Osteoblast (primary cell): ENCODE results near the gene PHOSPHO1. TPM values are rescaled to one million over a fixed set of nuclear protein-coding genes. Genes with fewer than 3 reads are reported as not detected.

Experiments used
- DNase-seq: peaks from one replicate; pipeline ENCODE4 v3.0.0; 2011; ENCODE audit warnings: low spot score, mixed read lengths; ENCODE audit not compliant: insufficient read length; ENCODE audit errors: missing footprints
- H2AFZ ChIP-seq: 2 replicates; pipeline ENCODE4 v1.6.0; 2011; ENCODE audit warnings: mild to moderate bottlenecking, low read length
- H3K27ac ChIP-seq: 2 replicates; pipeline ENCODE4 v1.5.1; 2011; ENCODE audit warnings: mild to moderate bottlenecking, low read depth, low read length, moderate library complexity
- H3K27me3 ChIP-seq: 2 replicates; pipeline ENCODE4 v1.6.0; 2012; ENCODE audit warnings: mild to moderate bottlenecking, control low read depth, inconsistent platforms, low read length, moderate library complexity; ENCODE audit not compliant: insufficient read depth
- H3K36me3 ChIP-seq: 2 replicates; pipeline ENCODE4 v1.5.1; 2011; ENCODE audit warnings: mild to moderate bottlenecking, low read length, control low read depth, moderate library complexity; ENCODE audit not compliant: insufficient read depth
- H3K4me1 ChIP-seq: 2 replicates; pipeline ENCODE4 v1.5.1; 2011; ENCODE audit warnings: mild to moderate bottlenecking, low read length, control low read depth, moderate library complexity; ENCODE audit not compliant: insufficient read depth
- H3K4me2 ChIP-seq: 2 replicates; pipeline ENCODE4 v1.6.0; 2011; ENCODE audit warnings: mild to moderate bottlenecking, low read length; ENCODE audit not compliant: insufficient read depth
- H3K4me3 ChIP-seq: fragments of 200-600 bp; sonication (generic); 3 replicates; pipeline ENCODE4 v1.5.1; 2012; ENCODE audit warnings: mild to moderate bottlenecking, low read length, inconsistent platforms; ENCODE audit not compliant: insufficient read depth
- H3K79me2 ChIP-seq: 2 replicates; pipeline ENCODE4 v1.6.0; 2012; ENCODE audit warnings: mild to moderate bottlenecking, low read length, control low read depth, inconsistent platforms; ENCODE audit not compliant: insufficient read depth
- H3K9me3 ChIP-seq: 2 replicates; pipeline ENCODE4 v1.5.1; 2011; ENCODE audit warnings: low read depth, low read length, control low read depth
- H4K20me1 ChIP-seq: 2 replicates; pipeline ENCODE4 v1.6.0; 2012; ENCODE audit warnings: mild to moderate bottlenecking, low read length, control low read depth; ENCODE audit not compliant: insufficient read depth
- total RNA-seq: library from RNA; depleted of rRNA; stranded (reverse); fragments of >200 nt; gene quantifications from 2 replicates; pipeline ENCODE4 v1.2.3, GENCODE V29; 2012
- TF ChIP-seq, protein P1 (sequence below): IDR thresholded peaks from 2 replicates; pipeline ENCODE4 v1.5.1; 2011; ENCODE audit warnings: mild to moderate bottlenecking, low read depth, low read length, moderate library complexity; ENCODE audit errors: extremely low read depth

PHOSPHO1 gene
- total RNA-seq, 1 donor = 0.36 TPM

DNA sequence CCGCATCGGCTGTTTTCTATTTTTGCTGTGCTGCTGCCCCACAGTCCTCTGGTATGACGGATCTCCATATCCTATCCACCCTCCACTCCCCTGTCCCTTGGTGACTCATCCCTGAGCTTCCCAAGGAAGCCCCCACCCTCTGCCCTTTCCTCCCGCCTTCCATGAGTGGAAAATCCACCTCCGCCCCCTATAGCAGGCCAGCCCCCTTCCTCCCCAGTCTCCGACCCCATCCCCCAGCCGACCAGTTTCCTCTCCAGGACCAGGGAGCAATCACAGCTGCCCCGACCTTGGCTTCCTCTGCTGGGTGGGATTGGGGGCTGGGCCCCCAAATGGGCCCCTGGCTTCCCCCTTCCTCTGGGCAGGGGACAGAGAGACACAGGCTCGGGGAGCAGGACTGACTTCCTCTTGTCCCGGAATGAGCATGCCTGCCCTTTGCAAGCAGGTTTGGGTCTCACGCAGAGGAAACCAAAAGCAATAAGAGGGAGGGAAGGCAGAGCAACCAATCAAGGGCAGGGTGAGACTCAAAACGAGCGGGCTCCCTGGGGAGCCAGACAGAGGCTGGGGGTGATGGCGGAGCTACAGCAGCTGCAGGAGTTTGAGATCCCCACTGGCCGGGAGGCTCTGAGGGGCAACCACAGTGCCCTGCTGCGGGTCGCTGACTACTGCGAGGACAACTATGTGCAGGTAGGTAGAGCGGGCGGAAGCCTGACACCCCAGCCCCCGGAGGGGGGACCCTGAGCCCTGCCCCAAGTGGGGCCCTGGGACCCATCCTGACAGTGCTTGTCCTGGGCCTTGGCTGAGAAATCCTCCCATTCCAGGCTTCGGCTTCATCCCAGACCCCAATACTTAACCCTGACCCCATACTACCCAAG lies 20.2 kb downstream of the PHOSPHO1 start, which contains the start of the genes ABI3 and GNGT2:
Gene ABI3, plus strand, starts transcription at position 550 of the 872 bp plus-strand sequence. Its CDS starts 18 bp downstream, at position 568.
Gene GNGT2, minus strand, starts transcription at position 417 of the 872 bp plus-strand sequence. CDS start 3,152 bp downstream, outside the sequence.
- peaks cover 7% of the 10 kb centered on the region for H3K4me1 ChIP-seq
- H3K9me3 ChIP-seq = no peaks in the 10 kb centered on the region
- H3K79me2 ChIP-seq = no peaks in the 10 kb centered on the region
- H3K36me3 ChIP-seq = no peaks in the 10 kb centered on the region
- DNase-seq = peak; percentile 91
- peak within 1 kb of the TSS; percentile 64 for H3K4me2 ChIP-seq
- H4K20me1 ChIP-seq = no peaks in the 10 kb centered on the region
- no peak within 1 kb of the TSS for H3K27ac ChIP-seq
- TF ChIP-seq, protein P1, sequence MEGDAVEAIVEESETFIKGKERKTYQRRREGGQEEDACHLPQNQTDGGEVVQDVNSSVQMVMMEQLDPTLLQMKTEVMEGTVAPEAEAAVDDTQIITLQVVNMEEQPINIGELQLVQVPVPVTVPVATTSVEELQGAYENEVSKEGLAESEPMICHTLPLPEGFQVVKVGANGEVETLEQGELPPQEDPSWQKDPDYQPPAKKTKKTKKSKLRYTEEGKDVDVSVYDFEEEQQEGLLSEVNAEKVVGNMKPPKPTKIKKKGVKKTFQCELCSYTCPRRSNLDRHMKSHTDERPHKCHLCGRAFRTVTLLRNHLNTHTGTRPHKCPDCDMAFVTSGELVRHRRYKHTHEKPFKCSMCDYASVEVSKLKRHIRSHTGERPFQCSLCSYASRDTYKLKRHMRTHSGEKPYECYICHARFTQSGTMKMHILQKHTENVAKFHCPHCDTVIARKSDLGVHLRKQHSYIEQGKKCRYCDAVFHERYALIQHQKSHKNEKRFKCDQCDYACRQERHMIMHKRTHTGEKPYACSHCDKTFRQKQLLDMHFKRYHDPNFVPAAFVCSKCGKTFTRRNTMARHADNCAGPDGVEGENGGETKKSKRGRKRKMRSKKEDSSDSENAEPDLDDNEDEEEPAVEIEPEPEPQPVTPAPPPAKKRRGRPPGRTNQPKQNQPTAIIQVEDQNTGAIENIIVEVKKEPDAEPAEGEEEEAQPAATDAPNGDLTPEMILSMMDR = no peak
- H3K27me3 ChIP-seq = peaks cover 18% of the 10 kb centered on the region
- H2AFZ ChIP-seq = peak within 1 kb of the TSS; percentile 49
- H3K4me3 ChIP-seq = peak within 1 kb of the TSS; percentile 52

- Histone ChIP-seq H3K79me2 (no peaks in the 10 kb centered on the region), H4K20me1 (no peaks in the 10 kb centered on the region), H3K9me3 (no peaks in the 10 kb centered on the region), H3K4me1 (peaks cover 10% of the 10 kb centered on the region), H3K27ac (no peak overlapping the region), H3K4me2 (no peak overlapping the region), H3K27me3 (peaks cover 18% of the 10 kb centered on the region), H2AFZ (no peak overlapping the region), H3K36me3 (no peaks in the 10 kb centered on the region), H3K4me3 (no peak overlapping the region)
- TF ChIP-seq, protein P1 = no peak
- peak; percentile 67 for DNase-seq
Observed at GRCh38 chr17:49209061-49209571, 21.5 kb downstream of the PHOSPHO1 start.

DNA sequence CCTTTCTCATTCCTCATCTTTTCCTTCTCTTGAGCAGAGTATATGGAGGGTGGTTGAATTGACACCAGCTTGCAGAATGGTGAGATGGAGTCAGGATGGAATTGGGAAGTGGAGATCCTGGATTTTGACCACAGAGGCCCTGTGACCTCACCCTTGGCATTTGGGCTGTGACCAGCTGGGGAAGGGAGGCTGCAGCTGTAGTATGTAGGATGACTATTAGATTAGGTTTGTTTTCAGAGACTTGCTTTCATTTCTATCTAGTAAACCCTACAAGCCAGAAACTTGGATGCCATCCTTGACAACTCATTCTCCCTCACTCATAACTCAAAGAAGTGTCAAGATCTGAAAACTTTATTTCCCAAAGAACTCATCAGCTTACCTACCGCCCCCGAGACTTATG lies 26.1 kb downstream of the PHOSPHO1 start:
- peak; percentile 91 for DNase-seq
- H3K4me3 ChIP-seq = no peak overlapping the region
- H3K36me3 ChIP-seq = no peaks in the 10 kb centered on the region
- TF ChIP-seq, protein P1 = no peak
- H3K4me2 ChIP-seq = peak overlapping the region; percentile 20
- H3K27ac ChIP-seq = no peak overlapping the region
- H3K9me3 ChIP-seq = no peaks in the 10 kb centered on the region
- H3K4me1 ChIP-seq = peaks cover 11% of the 10 kb centered on the region
- no peak overlapping the region for H2AFZ ChIP-seq
- no peaks in the 10 kb centered on the region for H4K20me1 ChIP-seq
- H3K27me3 ChIP-seq = peaks cover 12% of the 10 kb centered on the region
- no peaks in the 10 kb centered on the region for H3K79me2 ChIP-seq

DNA sequence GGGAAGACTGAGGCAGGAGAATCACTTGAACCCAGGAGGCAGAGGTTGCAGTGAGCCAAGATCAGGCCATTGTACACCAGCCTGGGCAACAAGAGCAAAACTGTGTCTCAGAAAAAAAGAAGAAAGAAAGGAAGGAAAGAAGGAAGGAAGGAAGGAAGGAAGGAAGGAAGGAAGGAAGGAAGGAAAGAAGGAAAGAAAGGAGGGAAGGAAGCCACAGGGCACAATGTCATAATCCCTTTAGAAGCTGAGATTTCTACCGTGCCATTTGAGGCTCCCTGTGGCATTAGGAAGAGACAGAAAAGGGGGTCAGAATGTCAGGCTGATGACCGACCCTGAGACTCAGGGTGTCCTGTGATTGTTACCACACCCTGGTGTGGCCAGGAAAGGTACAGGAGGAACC lies 26.8 kb downstream of the PHOSPHO1 start:
- H2AFZ ChIP-seq = no peak overlapping the region
- peaks cover 10% of the 10 kb centered on the region for H3K4me1 ChIP-seq
- DNase-seq = no peak
- H3K4me2 ChIP-seq = no peak overlapping the region
- no peaks in the 10 kb centered on the region for H3K36me3 ChIP-seq
- H3K4me3 ChIP-seq = no peak overlapping the region
- TF ChIP-seq, protein P1 = no peak
- H3K27me3 ChIP-seq = peaks cover 12% of the 10 kb centered on the region
- H3K9me3 ChIP-seq = no peaks in the 10 kb centered on the region
- H3K27ac ChIP-seq = no peak overlapping the region
- H4K20me1 ChIP-seq = no peaks in the 10 kb centered on the region
- H3K79me2 ChIP-seq = no peaks in the 10 kb centered on the region
